ENCODE results near the gene ITIH2.
"Not testable (repeated sequence)": the region's sequence is repeated elsewhere in the genome, so short reads cannot be mapped to it uniquely, and the experiment has no call there.

DNA sequence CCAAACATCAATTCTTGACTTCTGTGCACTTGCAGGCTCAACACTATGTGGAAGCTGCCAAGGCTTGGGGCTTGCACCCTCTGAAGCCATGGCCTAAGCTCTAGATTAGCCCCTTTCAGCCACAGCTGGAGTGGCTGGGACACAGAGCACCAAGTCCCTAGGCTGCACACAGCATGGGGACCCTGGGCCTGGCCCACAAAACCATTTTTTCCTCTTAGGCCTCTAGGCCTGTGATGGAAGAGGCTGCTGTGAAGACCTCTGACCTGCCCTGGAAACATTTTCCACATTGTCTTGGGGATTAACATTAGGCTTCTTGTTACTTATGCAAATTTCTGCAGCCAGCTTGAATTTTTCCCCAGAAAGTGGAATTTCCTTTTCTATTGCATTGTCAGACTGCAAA is 10.7 kb upstream of the ITIH2 start:
- TF ChIP-seq, protein P1, sequence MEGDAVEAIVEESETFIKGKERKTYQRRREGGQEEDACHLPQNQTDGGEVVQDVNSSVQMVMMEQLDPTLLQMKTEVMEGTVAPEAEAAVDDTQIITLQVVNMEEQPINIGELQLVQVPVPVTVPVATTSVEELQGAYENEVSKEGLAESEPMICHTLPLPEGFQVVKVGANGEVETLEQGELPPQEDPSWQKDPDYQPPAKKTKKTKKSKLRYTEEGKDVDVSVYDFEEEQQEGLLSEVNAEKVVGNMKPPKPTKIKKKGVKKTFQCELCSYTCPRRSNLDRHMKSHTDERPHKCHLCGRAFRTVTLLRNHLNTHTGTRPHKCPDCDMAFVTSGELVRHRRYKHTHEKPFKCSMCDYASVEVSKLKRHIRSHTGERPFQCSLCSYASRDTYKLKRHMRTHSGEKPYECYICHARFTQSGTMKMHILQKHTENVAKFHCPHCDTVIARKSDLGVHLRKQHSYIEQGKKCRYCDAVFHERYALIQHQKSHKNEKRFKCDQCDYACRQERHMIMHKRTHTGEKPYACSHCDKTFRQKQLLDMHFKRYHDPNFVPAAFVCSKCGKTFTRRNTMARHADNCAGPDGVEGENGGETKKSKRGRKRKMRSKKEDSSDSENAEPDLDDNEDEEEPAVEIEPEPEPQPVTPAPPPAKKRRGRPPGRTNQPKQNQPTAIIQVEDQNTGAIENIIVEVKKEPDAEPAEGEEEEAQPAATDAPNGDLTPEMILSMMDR (IDR thresholded peaks at IDR 0.05; ENCODE audit: low read depth, low read length): not testable (repeated sequence)
- not testable (repeated sequence) for TF ChIP-seq POLR2A (IDR thresholded peaks at IDR 0.05; ENCODE audit: extremely low read depth, insufficient read length)
- TF ChIP-seq, protein P2, sequence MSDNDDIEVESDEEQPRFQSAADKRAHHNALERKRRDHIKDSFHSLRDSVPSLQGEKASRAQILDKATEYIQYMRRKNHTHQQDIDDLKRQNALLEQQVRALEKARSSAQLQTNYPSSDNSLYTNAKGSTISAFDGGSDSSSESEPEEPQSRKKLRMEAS (IDR thresholded peaks at IDR 0.05; ENCODE audit: low read depth, low read length): not testable (repeated sequence)
